Esophagus squamous epithelium (tissue), 4 donors: Measurements from ENCODE around the gene TNFRSF18.

Experiments
- POLR2A ChIP-seq, 4 donors: fragments of 450-650 bp; IDR thresholded peaks; one replicate each; pipeline ENCODE4 v1.6.1; 2017; ENCODE audit warnings: antibody characterized with exemption in 4 of 4, mild to moderate bottlenecking in 4 of 4, moderate library complexity in 3 of 4
- TF ChIP-seq, protein P1 (sequence below), 6 experiments: fragments of 450-650 bp in 4 of 6; fragments of 200-600 bp in 2 of 6; sonication (generic) in 2 of 6; IDR thresholded peaks; one replicate each; pipeline ENCODE4 v1.5.1; 2016 to 2019; ENCODE audit warnings: antibody characterized with exemption in 6 of 6, mild to moderate bottlenecking in 4 of 6, moderate library complexity in 4 of 6

DNA sequence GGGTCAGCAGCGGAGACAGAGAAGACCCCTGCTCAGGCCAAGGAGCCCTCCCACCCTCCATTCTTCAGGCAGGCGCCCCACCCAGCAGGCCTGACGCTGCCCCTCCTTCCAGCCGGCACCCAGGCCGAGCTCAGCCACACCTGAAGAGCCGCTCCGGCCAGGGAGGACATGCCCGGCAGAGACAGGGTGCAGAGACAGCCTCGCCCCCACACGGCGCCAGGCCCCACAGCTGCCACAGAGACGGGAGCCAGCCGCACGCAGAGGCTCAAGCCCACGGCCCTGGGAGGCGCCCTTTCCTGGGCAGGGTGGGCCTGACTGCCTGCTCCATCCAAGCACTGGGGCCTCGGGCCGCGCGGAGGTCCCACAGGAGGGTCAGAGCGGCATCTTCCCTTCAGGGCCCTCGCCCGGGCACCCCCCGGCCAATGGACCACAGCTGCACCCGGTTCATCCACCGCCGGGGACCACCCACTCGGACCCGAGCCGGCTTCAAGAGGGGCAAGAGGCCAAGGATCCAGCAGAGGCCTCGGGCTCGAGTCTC is 27.5 kb downstream of the TNFRSF18 start:
- TF ChIP-seq, protein P1, sequence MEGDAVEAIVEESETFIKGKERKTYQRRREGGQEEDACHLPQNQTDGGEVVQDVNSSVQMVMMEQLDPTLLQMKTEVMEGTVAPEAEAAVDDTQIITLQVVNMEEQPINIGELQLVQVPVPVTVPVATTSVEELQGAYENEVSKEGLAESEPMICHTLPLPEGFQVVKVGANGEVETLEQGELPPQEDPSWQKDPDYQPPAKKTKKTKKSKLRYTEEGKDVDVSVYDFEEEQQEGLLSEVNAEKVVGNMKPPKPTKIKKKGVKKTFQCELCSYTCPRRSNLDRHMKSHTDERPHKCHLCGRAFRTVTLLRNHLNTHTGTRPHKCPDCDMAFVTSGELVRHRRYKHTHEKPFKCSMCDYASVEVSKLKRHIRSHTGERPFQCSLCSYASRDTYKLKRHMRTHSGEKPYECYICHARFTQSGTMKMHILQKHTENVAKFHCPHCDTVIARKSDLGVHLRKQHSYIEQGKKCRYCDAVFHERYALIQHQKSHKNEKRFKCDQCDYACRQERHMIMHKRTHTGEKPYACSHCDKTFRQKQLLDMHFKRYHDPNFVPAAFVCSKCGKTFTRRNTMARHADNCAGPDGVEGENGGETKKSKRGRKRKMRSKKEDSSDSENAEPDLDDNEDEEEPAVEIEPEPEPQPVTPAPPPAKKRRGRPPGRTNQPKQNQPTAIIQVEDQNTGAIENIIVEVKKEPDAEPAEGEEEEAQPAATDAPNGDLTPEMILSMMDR (IDR thresholded peaks at IDR 0.05), result no peak
- no peak for TF ChIP-seq POLR2A (IDR thresholded peaks at IDR 0.05)
